Neural cell (in vitro differentiated cells): ENCODE measurements around the gene LMLN. TPM values are rescaled to one million over a fixed set of nuclear protein-coding genes. Genes with fewer than 3 reads are reported as not detected.

Source experiments
- H2AFZ ChIP-seq: fragments of 200-600, 300-800 bp; sonication (generic), shearing (Covaris generic); 2 replicates; pipeline ENCODE4 v1.6.0; 2014; ENCODE audit warnings: low read depth, mild to moderate bottlenecking, antibody characterized with exemption, low read length, moderate library complexity
- H3F3A ChIP-seq: fragments of 200-600 bp; shearing (Covaris generic); 2 replicates; pipeline ENCODE4 v1.6.1; 2016; ENCODE audit warnings: mild to moderate bottlenecking, moderate library complexity, mixed read lengths, antibody characterized with exemption, low read length; ENCODE audit not compliant: insufficient read depth, poor library complexity, severe bottlenecking
- H3K27ac ChIP-seq: fragments of 200-600, 300-800 bp; sonication (generic), shearing (Covaris generic); 2 replicates; pipeline ENCODE4 v1.5.1; 2014; ENCODE audit warnings: mild to moderate bottlenecking, low read length, moderate library complexity
- H3K27me3 ChIP-seq: fragments of 300-800, 200-600 bp; sonication (generic), shearing (Covaris generic); 2 replicates; pipeline ENCODE4 v1.6.0; 2014; ENCODE audit warnings: mild to moderate bottlenecking, low read depth, low read length, moderate library complexity; ENCODE audit not compliant: insufficient read depth
- H3K36me3 ChIP-seq: fragments of 300-800, 200-600 bp; sonication (generic), shearing (Covaris generic); 2 replicates; pipeline ENCODE4 v1.5.1; 2014; ENCODE audit warnings: mild to moderate bottlenecking, antibody characterized with exemption, low read length, moderate library complexity; ENCODE audit not compliant: insufficient read depth
- H3K4me2 ChIP-seq: fragments of 300-800, 200-600 bp; sonication (generic), shearing (Covaris generic); 2 replicates; pipeline ENCODE4 v1.6.0; 2014; ENCODE audit warnings: mild to moderate bottlenecking, low read length
- H3K4me3 ChIP-seq: fragments of 300-800, 200-600 bp; sonication (generic), shearing (Covaris generic); 2 replicates; pipeline ENCODE4 v1.5.1; 2014; ENCODE audit warnings: mild to moderate bottlenecking, low read length, moderate library complexity
- H3K79me2 ChIP-seq: fragments of 200-600 bp; shearing (Covaris generic); replicated peaks from 2 replicates; pipeline ENCODE4 v1.6.0; 2014; ENCODE audit warnings: mild to moderate bottlenecking, low read length, moderate library complexity; ENCODE audit not compliant: insufficient read depth
- H3K9ac ChIP-seq: fragments of 300-800, 200-600 bp; sonication (generic), shearing (Covaris generic); 2 replicates; pipeline ENCODE4 v1.6.1; 2016; ENCODE audit warnings: mild to moderate bottlenecking, low read length, mixed read lengths
- H3K9me2 ChIP-seq: fragments of 200-600 bp; shearing (Covaris generic); 2 replicates; pipeline ENCODE4 v1.6.1; 2016; ENCODE audit warnings: mild to moderate bottlenecking, low read length, mixed read lengths; ENCODE audit not compliant: insufficient read depth
- H3K9me3 ChIP-seq: fragments of 200-600, 300-800 bp; sonication (generic), shearing (Covaris generic); 2 replicates; pipeline ENCODE4 v1.6.1; 2016; ENCODE audit warnings: mild to moderate bottlenecking, mixed run types, low read length, moderate library complexity, mixed read lengths
- H4K20me1 ChIP-seq: fragments of 200-600 bp; shearing (Covaris generic); 2 replicates; pipeline ENCODE4 v1.6.1; 2016; ENCODE audit warnings: mild to moderate bottlenecking, mixed run types; ENCODE audit not compliant: insufficient read depth
- CTCF ChIP-seq: fragments of 450-650 bp; IDR thresholded peaks from 2 replicates; pipeline ENCODE4 v1.5.1; 2014; ENCODE audit warnings: antibody characterized with exemption, mild to moderate bottlenecking, moderate library complexity; ENCODE audit not compliant: poor library complexity, severe bottlenecking
- EP300 ChIP-seq: fragments of 450-650 bp; conservative IDR thresholded peaks from 2 replicates; pipeline ENCODE4 v1.6.1; 2014; ENCODE audit warnings: antibody characterized with exemption, mild to moderate bottlenecking, moderate library complexity; ENCODE audit not compliant: poor library complexity, severe bottlenecking
- EZH2 ChIP-seq: fragments of 200-600, 300-800 bp; shearing (Covaris generic), sonication (generic); IDR thresholded peaks from 2 replicates; pipeline ENCODE4 v1.6.1; 2014; ENCODE audit warnings: antibody characterized with exemption, low read length, borderline replicate concordance, mild to moderate bottlenecking; ENCODE audit not compliant: insufficient read depth, poor library complexity, severe bottlenecking
- MXI1 ChIP-seq: fragments of 450-650 bp; conservative IDR thresholded peaks from 2 replicates; pipeline ENCODE4 v1.6.1; 2014; ENCODE audit warnings: antibody characterized with exemption, mild to moderate bottlenecking; ENCODE audit not compliant: poor library complexity, severe bottlenecking
- POLR2AphosphoS5 ChIP-seq: IDR thresholded peaks from 2 replicates; pipeline ENCODE4 v1.6.1; 2012
- RAD21 ChIP-seq: fragments of 450-650 bp; conservative IDR thresholded peaks from 2 replicates; pipeline ENCODE4 v1.6.1; 2014; ENCODE audit warnings: antibody characterized with exemption, mild to moderate bottlenecking, moderate library complexity
- REST ChIP-seq: IDR thresholded peaks from 2 replicates; pipeline ENCODE4 v1.6.1; 2012; ENCODE audit warnings: borderline replicate concordance
- SMC3 ChIP-seq: fragments of 450-650 bp; conservative IDR thresholded peaks from 2 replicates; pipeline ENCODE4 v1.6.1; 2014; ENCODE audit warnings: antibody characterized with exemption, mild to moderate bottlenecking, moderate library complexity; ENCODE audit not compliant: poor library complexity
- TAF1 ChIP-seq: IDR thresholded peaks from 2 replicates; pipeline ENCODE4 v1.6.1; 2012; ENCODE audit warnings: low read depth
- polyA plus RNA-seq: library from polyadenylated mRNA; depleted of rRNA; stranded (reverse); fragments of >200 nt; gene quantifications from 2 replicates; pipeline ENCODE4 v1.2.3, GENCODE V29; 2014

The LMLN gene
- polyA plus RNA-seq, 1 donor from 2014 or later: 3.1 TPM

- Histone ChIP-seq H3K36me3 (no peaks in the 10 kb centered on the region), H3K27me3 (peaks cover 66% of the 10 kb centered on the region), H2AFZ (no peak overlapping the region), H3K9me3 (no peaks in the 10 kb centered on the region), H4K20me1 (no peaks in the 10 kb centered on the region), H3K4me2 (no peak overlapping the region), H3K79me2 (no peaks in the 10 kb centered on the region), H3K9ac (no peak overlapping the region), H3K27ac (no peak overlapping the region), H3K4me3 (no peak overlapping the region), H3F3A (no peaks in the 10 kb centered on the region), H3K9me2 (no peaks in the 10 kb centered on the region)
- no peak for TF ChIP-seq EP300
- no peak for TF ChIP-seq SMC3
- no peak for TF ChIP-seq TAF1
- no peak for TF ChIP-seq EZH2
- no peak for TF ChIP-seq CTCF
- TF ChIP-seq RAD21: no peak
- no peak for TF ChIP-seq POLR2AphosphoS5
- no peak for TF ChIP-seq REST
- no peak for TF ChIP-seq MXI1
Observed at GRCh38 chr3:198076722-198077308, 116.8 kb downstream of the LMLN start.

DNA sequence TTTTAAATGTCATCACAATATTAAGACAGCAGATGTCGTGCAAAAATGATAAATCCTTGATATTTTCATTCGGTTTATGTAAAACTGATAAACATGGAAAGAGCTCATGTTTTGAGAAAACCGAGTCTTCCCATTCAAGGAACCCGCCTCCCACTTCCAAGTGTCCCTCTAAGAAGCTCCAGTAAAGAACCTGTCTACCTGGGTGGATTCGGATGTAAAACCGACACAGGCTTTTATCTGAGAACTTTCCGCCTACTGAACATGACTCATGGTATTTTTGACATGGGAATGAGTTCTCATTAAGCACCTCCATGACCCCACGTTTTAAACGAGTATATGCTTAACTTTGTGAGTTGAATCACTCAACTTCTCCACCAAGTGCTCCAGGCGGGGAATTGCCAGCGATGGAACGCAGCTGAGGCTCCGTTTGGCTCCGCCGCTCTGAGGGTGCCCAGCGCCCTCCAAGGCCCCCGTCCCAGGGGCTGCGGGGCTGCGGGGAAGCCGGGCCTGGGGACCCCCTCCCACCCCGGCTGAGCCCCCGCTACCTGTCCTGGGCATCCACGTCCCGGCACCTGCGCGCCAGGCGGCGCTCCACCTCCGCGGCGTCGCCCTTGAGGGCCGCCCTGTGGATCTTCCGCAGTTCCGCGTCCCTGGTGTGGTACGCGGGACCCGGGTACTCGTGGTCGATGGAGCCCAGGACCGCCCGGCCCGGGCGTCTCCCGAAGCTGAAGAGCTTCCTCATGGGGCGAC lies 119.9 kb downstream of the LMLN start:
- Histone ChIP-seq H3K79me2 (no peaks in the 10 kb centered on the region), H3K4me2 (peak overlapping the region; percentile 30), H3K27ac (no peak overlapping the region), H3F3A (no peaks in the 10 kb centered on the region), H3K9me3 (no peaks in the 10 kb centered on the region), H2AFZ (peak overlapping the region; percentile 43), H3K9ac (peak overlapping the region; percentile 56), H4K20me1 (no peaks in the 10 kb centered on the region), H3K36me3 (no peaks in the 10 kb centered on the region), H3K9me2 (no peaks in the 10 kb centered on the region), H3K27me3 (peaks cover 86% of the 10 kb centered on the region), H3K4me3 (peak overlapping the region; percentile 88)
- no peak for TF ChIP-seq SMC3
- TF ChIP-seq POLR2AphosphoS5: no peak
- TF ChIP-seq REST: no peak
- no peak for TF ChIP-seq RAD21
- TF ChIP-seq EP300: no peak
- TF ChIP-seq EZH2: no peak
- no peak for TF ChIP-seq TAF1
- TF ChIP-seq MXI1: no peak
- TF ChIP-seq CTCF: no peak
